Measurements from ENCODE around the gene ADCY7. TPM values are rescaled to one million over a fixed set of nuclear protein-coding genes. Genes with fewer than 3 reads are reported as not detected.

The ADCY7 gene
- total RNA-seq, 4 donors from 2014 or later = 15.0 to 23.3 (median 16.9) TPM

- no peaks in the 10 kb centered on the region for H3K9me3 ChIP-seq
- no peak overlapping the region for H3K4me3 ChIP-seq
- WGBS = 85% methylated on average over 4 of the region's 4 CpGs
- TF ChIP-seq CTCF (IDR thresholded peaks at IDR 0.05) = no peak
- TF ChIP-seq POLR2AphosphoS5 (IDR thresholded peaks at IDR 0.05) = no peak
- TF ChIP-seq EP300 (IDR thresholded peaks at IDR 0.05) = no peak
- no peak for TF ChIP-seq POLR2A (IDR thresholded peaks at IDR 0.05)
- H3K27me3 ChIP-seq = no peaks in the 10 kb centered on the region
- peak in 1 of 2 donors; percentile 4 for DNase-seq (ENCODE audit: low spot score in 2 of 2)
- peaks cover 15% of the 10 kb centered on the region for H3K4me1 ChIP-seq
- H3K27ac ChIP-seq = peak overlapping the region; percentile 14
- H3K36me3 ChIP-seq = no peaks in the 10 kb centered on the region
Observed at GRCh38 chr16:50276801-50277555, 10.6 kb downstream of the ADCY7 start.

GRCh38 chr16:50278251-50278650, 11.9 kb downstream of the ADCY7 start:
- peaks cover 19% of the 10 kb centered on the region for H3K4me1 ChIP-seq
- 87% methylated on average over 3 of the region's 3 CpGs for WGBS
- TF ChIP-seq CTCF (IDR thresholded peaks at IDR 0.05) (no peak), POLR2AphosphoS5 (IDR thresholded peaks at IDR 0.05) (no peak), POLR2A (IDR thresholded peaks at IDR 0.05) (no peak), EP300 (IDR thresholded peaks at IDR 0.05) (no peak)

GRCh38 chr16:50279504-50279865, 13.1 kb downstream of the ADCY7 start:
- no peak for TF ChIP-seq POLR2AphosphoS5 (IDR thresholded peaks at IDR 0.05)
- no peak for TF ChIP-seq EP300 (IDR thresholded peaks at IDR 0.05)
- no peak for TF ChIP-seq POLR2A (IDR thresholded peaks at IDR 0.05)
- no peak for TF ChIP-seq CTCF (IDR thresholded peaks at IDR 0.05)
- DNase-seq (ENCODE audit: low spot score in 2 of 2) = peak in 1 of 2 donors; percentile 49
- Histone ChIP-seq H3K4me1 (peaks cover 26% of the 10 kb centered on the region), H3K27ac (no peak overlapping the region), H3K9me3 (no peaks in the 10 kb centered on the region), H3K27me3 (no peaks in the 10 kb centered on the region), H3K36me3 (no peaks in the 10 kb centered on the region), H3K4me3 (no peak overlapping the region)
- 71% methylated on average over 2 of the region's 2 CpGs for WGBS

More at GRCh38 chr16:50278251-50278650, 11.9 kb downstream of the ADCY7 start:
- Histone ChIP-seq H3K9me3 (no peaks in the 10 kb centered on the region), H3K27ac (peak overlapping the region; percentile 29), H3K36me3 (no peaks in the 10 kb centered on the region), H3K27me3 (no peaks in the 10 kb centered on the region), H3K4me3 (no peak overlapping the region)
- DNase-seq (ENCODE audit: low spot score in 2 of 2) = no peak

- peaks cover 38% of the 10 kb centered on the region for H3K4me1 ChIP-seq
- TF ChIP-seq POLR2A (IDR thresholded peaks at IDR 0.05) = no peak
- no peak for TF ChIP-seq EP300 (IDR thresholded peaks at IDR 0.05)
- no peak for TF ChIP-seq CTCF (IDR thresholded peaks at IDR 0.05)
- no peak for TF ChIP-seq POLR2AphosphoS5 (IDR thresholded peaks at IDR 0.05)
- WGBS = 100% methylated on average over 3 of the region's 5 CpGs
- no peaks in the 10 kb centered on the region for H3K27me3 ChIP-seq
- peak in 1 of 2 donors; percentile 62 for DNase-seq (ENCODE audit: low spot score in 2 of 2)
- peak overlapping the region; percentile 70 for H3K27ac ChIP-seq
- H3K4me3 ChIP-seq = no peak overlapping the region
- no peaks in the 10 kb centered on the region for H3K9me3 ChIP-seq
- H3K36me3 ChIP-seq = no peaks in the 10 kb centered on the region
Observed at GRCh38 chr16:50280932-50281331, 14.6 kb downstream of the ADCY7 start.

GRCh38 chr16:50281391-50282009, 15.1 kb downstream of the ADCY7 start:
- Histone ChIP-seq H3K9me3 (no peaks in the 10 kb centered on the region), H3K27me3 (no peaks in the 10 kb centered on the region), H3K4me1 (peaks cover 38% of the 10 kb centered on the region), H3K27ac (peak overlapping the region; percentile 70), H3K36me3 (no peaks in the 10 kb centered on the region), H3K4me3 (peak overlapping the region; percentile 14)
- WGBS = 60% methylated on average over 21 of the region's 21 CpGs
- DNase-seq (ENCODE audit: low spot score in 2 of 2) = no peak
- TF ChIP-seq POLR2A (IDR thresholded peaks at IDR 0.05) (no peak), EP300 (IDR thresholded peaks at IDR 0.05) (no peak), POLR2AphosphoS5 (IDR thresholded peaks at IDR 0.05) (no peak), CTCF (IDR thresholded peaks at IDR 0.05) (no peak)
